Esophagus squamous epithelium (tissue), 4 donors: ENCODE results near the gene PSMD13.

ENCODE experiments used
- CTCF ChIP-seq, 6 experiments: fragments of 450-650 bp in 4 of 6; fragments of 200-600 bp in 2 of 6; sonication (generic) in 2 of 6; IDR thresholded peaks; one replicate each; pipeline ENCODE4 v1.5.1; 2016 to 2019; ENCODE audit warnings: antibody characterized with exemption in 6 of 6, mild to moderate bottlenecking in 4 of 6, moderate library complexity in 4 of 6
- POLR2A ChIP-seq, 4 donors: fragments of 450-650 bp; IDR thresholded peaks; one replicate each; pipeline ENCODE4 v1.6.1; 2017; ENCODE audit warnings: antibody characterized with exemption in 4 of 4, mild to moderate bottlenecking in 4 of 4, moderate library complexity in 3 of 4

GRCh38 chr11:288478-289397, 52.0 kb downstream of the PSMD13 start, which contains the start of gene PGGHG:
- TF ChIP-seq CTCF (IDR thresholded peaks at IDR 0.05) (no peak), POLR2A (IDR thresholded peaks at IDR 0.05) (peak in 1 of 4 donors; percentile 52)
